NCI-H82 (cell line): ENCODE measurements around the gene DHRSX.
"Not testable (repeated sequence)": the region's sequence is repeated elsewhere in the genome, so short reads cannot be mapped to it uniquely, and the experiment has no call there.

ENCODE experiments used
- DNase-seq: peaks from one replicate; lab custom pipeline; 2025; lab: John Stamatoyannopoulos, UW

Gene DHRSX

DNA sequence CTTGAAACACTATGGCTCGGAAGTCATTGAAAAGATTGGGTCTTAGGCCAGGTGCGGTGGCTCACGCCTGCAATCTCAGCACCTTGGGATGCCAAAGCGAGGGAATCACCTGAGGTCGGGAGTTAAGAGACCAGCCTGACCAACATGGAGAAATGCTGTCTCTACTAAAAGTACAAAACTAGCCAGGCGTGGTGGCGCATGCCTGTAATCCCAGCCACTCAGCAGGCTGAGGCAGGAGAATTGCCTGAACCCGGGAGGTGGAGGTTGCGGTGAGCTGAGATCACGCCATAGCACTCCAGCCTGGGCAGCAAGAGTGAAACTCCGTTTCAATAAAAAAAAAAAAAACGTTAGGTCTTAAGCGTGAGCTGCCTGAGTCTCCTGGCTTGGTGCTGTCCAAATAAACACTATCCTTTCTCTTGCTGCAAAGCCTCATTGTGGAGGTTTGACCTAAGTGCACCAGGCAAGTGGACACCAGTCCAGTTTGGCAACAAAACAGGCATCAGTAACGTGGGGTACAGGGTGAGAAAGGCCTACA is 185.9 kb downstream of the DHRSX start:
- DNase-seq: no peak

DNA sequence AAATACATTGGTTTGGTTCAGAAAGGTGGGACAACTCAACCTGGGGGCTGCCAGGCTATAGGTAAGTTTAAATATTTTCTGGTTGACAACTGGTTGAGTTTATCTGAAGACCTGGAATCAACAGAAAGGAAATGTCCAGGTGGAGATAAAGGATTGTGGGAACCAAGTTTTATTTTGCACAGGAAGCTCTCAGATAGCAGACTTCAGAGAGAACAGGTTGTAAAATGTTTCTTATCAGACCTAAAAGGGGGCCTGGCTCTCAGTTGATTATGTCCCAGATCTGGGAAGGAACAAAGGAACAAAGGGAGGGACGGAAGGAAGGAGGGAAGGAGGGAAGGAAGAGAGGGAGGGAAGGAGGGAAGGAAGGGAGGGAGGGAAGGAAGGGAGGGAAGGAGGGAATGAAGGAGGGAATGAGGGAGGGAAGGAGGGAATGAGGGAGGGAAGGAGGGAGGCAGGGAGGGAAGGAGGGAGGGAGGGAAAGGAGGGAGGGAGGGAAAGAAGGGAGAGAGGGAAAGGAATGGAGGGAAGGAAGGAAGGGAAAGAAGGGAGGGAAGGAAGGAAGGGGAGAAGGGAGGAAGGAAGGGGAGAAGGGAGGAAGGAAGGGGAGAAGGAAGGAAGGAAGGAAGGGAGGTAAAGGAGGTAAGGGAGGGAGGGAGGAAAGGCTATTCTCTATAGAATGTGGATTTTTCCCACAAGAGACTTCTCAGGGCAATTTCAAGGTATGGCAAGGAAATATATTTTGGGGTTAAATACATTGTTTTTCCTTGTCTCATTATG is 186.7 kb downstream of the DHRSX start:
- no peak for DNase-seq

DNA sequence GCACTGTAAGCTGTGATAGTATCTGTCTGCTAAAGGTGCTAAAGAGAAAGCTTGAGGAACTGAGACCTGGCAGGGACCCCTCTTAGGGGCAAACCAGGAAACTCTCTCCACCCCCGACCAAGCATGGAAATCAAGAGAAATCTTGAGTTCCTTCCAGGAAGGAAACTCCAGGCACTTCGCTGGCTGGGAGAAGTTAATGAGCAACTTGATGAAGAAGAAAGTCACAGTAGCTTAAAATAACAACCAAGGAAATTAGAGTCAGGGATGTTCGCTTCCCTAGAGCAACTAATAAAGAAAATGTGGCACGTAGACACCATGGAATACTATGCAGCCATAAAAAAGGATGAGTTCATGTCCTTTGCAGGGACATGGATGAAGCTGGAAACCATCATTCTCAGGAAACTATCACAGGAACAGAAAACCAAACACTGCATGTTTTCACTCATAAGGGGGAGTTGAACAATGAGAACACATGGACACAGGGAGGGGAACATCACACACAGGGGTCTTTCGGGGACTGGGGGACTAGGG is 188.7 kb downstream of the DHRSX start:
- not testable (repeated sequence) for DNase-seq

DNA sequence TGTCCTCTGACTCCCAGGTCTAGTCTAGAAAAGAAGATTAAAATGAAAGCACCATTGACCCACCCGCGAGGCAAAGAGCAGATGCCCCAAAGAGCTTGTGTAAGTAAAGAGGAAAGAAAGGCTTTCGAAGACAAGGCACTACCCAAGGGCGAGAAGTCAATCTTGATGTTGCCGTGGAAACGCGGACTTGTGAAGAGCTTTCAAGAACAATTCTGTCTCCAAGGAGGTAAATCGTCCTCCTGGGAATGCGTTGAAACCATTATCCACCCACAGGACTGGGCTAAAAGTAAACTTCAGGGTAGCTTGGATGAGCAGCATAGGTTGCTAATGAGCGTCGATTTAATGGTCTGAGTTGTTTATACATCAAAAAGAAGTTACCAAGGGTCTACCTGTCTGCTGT is 189.3 kb downstream of the DHRSX start:
- DNase-seq: no peak

DNA sequence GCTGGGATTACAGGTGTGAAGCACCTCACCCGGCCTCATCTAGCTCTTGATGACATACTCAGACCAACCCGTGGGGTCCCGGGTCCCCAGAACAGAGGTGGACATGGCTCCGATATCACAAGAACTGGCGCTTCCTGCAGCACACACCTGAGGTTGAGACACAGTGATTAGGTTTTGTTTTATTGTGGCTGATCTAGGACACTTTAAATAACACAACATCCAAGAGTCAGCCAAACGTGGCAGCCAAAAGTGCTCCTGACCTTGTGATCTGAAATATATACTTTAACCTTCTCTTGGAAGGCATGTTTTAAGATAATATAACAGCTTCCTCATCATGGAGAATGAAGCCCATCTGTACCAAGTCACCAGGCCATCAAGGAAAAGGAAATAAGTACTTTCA is 198.9 kb downstream of the DHRSX start:
- DNase-seq: no peak

DNA sequence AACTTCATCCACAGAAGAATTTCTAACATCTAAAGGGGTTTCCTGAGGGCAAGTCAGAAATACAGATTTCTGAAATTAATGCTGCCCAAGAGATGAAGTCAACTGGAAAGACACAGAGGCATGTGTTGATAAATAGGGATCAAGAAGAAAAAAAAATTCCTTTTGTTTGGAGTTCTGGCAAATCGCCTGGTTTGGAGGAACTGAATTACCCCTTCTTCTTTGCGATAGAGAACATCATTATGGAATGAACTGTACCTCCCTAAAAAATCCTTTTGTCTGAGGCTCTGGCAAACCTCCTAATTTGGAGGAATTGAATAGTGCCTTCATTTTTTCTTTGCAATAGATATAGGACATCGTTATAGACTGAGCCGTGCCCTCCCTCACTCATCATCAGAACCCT is 200.9 kb downstream of the DHRSX start:
- DNase-seq: no peak

DNA sequence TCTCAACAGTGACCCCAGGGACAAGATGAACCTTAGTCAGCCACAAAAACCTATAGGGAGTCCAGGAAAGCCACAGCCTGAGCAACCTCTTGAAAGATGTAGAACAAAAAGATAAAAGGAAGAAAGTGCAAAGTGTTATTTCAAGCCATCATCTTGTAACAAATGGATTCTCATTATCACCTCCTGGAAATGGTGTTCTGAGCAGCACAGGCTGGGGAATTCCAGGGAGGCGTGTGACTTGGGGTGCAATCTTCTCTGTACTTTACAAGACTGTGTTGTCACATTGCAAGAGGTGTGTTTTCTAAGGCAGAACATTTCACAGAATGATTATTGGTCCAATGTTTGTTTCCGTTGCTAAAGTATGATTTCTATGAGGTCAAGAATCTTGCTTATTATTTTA is 214.0 kb downstream of the DHRSX start:
- no peak for DNase-seq

DNA sequence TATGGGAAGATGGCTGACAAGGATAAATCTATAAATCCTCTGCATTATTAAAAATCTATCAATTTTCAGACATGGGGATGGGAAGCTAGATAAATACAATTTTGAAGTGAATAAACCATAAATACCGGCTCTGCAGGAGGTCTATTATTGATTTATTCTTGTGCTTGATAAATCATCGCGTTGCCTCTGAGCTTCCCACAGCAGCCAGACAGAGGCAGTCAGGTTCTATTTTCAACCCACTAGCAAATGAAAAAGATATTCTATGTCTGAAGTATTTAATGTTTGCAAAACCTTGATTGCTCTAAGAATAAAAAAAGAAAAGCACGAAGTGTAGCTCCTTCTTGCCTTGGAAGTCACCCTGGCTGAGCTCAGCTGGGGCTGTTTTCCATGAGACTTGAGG is 216.2 kb downstream of the DHRSX start:
- no peak for DNase-seq

DNA sequence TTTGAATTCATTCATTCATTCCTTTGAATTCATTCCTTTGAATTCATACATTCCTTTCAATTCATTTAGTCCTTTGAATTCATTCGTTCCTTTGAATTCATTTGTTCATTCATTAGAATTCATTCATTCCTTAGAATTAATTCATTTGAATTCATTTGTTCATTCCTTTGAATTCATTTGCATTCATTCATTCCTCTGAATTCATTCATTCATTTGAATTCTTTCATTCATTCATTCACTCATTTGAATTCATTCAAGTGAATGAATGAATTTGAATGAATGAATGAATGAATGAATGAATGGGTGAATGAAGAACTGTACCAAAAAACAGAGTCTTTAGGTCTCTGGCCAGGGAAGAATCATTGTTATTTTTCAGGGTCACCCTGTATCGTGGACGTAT is 216.6 kb downstream of the DHRSX start:
- DNase-seq: no peak

DNA sequence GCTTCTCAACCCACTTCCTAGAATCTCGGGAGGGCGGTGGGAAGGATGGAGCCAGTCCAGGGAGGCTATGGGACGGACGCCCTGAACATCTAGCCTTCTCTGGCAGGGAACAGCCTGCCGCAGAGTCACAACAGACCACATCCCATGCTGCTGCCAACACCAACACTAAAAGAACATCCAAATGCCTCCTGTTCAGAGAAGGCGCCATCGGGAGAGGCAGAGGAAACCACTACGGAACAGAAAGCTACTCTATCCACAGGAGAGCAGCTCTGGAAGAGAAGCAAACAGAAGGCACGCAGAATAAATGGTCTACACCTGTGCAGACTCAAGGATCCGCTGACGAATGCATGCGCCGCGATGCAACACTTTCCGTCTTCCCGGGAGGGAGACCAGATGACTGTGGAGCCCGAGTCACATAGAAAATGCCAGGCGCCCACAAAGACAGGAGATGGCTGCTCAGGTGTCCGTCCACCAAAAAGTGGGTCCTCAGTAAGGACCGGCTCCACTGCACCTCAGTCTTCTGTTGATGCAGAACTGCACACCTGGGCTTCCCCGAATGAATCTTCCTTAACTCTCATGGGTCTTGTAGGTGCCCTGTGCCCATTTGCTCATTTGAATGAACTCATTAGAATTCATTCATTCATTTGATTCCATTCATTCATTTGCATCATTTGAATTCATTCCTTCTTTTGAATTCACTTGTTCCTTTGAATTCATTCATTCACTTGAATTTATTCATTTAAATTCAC is 217.5 kb downstream of the DHRSX start:
- DNase-seq: no peak

DNA sequence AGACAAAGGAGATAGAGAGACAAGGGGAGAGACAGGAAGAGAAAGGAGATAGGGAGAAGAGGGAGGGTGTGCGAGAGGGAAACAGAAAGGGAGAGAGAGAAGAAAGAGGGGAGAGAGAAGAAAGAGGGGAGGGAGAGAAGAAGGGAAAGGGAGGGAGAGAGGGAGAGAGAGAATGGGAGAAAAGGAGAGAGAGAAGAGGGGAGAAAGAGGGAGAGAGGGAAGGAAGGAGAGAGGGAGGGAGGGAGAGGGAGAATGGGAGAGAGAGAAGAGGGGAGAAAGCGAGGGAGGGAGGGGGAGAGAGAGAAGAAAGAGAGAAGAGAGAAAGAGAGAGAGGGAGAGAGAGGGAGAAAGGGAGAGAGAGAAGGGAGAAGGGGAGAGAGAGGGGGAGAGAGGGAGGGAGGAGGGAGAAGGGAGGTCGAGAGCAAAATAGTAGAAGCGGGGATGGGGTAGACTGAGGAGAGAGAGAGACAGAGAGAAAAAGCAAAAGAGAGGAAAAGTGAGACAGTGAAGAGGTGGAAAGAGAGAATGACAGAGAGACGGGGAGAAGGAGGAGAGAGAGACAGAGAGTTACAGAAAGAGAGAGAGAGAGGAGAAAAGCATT is 218.2 kb downstream of the DHRSX start:
- no peak for DNase-seq

DNA sequence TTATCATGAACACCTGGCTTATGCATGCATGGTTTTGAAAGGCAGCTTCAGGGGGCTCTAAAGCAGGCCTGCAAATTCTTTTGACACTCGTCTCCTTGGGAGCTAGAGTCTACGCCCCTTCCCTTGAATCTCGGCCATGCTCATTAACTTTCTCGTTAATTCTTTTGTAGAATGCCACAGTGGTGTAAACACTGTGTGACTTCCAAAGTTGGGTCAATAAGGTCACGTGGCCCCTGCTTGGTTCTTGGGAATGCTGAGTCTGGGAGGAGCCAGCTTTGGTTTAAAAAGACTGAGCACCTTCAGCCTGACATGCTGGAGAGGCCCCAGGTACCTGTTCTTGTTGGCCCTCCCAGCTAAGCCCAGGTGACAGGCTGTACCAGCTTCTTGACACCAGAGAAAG is 228.4 kb downstream of the DHRSX start:
- no peak for DNase-seq

DNA sequence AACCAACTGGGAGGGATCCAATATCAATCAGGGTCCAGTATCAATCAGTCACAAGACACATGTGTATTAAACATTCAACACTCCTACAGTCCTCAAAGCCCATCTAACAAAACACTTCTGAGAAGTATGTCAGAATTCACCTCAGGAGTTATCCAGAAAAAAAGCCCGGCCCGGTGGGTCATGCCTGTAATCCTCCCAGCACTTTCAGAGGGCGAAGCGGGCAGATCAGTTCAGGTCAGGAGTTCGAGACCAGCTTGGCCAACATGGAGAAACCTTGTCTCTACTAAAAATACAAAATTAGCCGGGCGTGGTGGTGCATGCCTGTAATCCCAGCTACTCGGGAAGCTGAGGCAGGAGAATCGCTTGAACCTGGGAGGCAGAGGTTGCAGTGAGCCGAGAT is 229.2 kb downstream of the DHRSX start:
- DNase-seq: not testable (repeated sequence)

DNA sequence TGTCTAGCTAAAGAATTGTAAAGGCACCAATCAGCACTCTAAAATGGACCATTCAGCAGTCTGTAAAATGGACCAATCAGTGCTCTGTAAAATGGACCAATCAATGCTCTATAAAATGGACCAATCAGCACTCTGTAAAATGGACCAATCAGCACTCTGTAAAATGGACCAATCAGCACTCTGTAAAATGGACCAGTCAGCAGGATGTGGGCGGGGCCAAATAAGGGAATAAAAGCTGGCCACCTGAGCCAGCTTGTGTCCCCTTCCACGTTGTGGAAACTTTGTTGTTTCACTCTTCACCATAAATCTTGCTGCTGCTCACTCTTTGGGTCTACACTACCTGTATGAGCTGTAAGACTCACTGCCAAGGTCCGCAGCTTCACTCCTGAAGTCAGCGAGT is 230.0 kb downstream of the DHRSX start:
- DNase-seq: not testable (repeated sequence)

DNA sequence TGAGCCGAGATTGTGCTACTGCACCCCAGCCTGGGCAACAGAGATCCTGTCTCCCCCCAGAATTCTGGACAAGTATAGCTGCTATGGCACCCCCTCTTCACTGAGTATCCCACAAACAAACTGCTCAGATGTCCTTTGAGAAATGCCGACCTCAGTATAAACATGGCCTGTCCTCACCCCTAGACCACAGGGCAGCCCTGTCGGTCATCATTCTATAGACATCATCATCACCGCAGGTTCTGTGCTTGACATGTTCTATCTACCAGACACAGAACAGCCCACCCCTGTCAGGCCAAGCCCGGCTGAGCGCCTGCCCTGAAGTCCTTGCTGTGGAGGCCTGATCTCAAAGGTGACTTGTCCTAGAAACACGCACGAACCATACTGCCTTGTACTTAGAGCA is 232.9 kb downstream of the DHRSX start:
- DNase-seq: no peak

DNA sequence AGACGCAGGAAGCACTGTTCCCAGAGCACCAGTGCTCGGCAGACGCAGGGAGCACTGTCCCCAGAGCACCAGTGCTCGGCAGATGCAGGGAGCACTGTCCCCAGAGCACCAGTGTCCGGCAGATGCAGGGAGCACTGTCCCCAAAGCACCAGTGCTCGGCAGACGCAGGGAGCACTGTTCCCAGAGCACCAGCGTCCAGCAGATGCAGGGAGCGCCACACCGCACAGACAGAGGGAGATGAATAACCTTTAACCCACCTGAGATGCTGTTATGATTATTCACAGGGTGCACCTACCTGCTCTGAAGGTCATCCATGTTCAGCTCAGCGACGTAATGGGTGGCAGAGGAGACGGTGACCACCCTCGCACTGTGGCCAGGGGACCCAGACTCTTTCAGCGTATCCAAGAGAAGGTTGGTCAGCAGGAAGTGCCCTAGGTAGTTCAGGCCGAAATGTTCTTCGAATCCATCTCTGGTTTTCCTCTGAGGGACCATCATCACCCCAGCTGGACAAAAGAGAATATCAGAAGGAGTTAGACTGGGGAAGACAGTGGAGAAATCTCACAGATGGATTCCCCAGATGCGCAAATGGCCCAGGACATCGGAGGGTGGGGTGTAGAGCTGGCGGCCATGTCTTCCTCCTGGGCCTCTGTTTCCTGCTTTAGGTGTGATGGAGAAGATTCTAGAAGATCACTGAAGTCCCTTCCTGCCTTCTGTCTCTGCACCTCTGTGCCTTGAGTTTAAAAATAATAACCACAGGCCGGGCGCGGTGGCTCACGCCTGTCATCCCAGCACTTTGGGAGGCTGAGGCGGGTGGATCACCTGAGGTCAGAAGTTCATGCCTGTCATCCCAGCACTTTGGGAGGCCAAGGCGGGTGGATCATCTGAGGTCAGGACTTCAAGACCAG is 234.1 kb downstream of the DHRSX start:
- no peak for DNase-seq

DNA sequence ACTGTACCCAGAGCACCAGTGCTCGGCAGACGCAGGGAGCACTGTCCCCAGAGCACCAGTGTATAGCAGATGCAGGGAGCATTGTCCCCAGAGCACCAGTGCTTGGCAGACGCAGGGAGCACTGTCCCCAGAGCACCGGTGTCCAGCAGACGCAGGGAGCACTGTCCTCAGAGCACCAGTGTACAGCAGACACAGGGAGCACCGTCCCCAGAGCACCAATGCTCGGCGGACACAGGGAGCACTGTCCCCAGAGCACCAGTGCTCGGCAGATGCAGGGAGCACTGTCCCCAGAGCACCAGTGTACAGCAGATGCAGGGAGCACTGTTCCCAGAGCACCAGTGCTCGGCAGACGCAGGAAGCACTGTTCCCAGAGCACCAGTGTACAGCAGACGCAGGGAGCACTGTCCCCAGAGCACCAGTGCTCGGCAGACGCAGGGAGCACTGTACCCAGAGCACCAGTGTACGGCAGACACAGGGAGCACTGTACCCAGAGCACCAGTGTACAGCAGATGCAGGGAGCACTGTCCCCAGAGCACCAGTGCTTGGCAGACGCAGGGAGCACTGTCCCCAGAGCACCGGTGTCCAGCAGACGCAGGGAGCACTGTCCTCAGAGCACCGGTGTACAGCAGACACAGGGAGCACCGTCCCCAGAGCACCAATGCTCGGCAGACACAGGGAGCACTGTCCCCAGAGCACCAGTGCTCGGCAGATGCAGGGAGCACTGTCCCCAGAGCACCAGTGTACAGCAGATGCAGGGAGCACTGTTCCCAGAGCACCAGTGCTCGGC is 234.9 kb downstream of the DHRSX start:
- DNase-seq: not testable (repeated sequence)

DNA sequence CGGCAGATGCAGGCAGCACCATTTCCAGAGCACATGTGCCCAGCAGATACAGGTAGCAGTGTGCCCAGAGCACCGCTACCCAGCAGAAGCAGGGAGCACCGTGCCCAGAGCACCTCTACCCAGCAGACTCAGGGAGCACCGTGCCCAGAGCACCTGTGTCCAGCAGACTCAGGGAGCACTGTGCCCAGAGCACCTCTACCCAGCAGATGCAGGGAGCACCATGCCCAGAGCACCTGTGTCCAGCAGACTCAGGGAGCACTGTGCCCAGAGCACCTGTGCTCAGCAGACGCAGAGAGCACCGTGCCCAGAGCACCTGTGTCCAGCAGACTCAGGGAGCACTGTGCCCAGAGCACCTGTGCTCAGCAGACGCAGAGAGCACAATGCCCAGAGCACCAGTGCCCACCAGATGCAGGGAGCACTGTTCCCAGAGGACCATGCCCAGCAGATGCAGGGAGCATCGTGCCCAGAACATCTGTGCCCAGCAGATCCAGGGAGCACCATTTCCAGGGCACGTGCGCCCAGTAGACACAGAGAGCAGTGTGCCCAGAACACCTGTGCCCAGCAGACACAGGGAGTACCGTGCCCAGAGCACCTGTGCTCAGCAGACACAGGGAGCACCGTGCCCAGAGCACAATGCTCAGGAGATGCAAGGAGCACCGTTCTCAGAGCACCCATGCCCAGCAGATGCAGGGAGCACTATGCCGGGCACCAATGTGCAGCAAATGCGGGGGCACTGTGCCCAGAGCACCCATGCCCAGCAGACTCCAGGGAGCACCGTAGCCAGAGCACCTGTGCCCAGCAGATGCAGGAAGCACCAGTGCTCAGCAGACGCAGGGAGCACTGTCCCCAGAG is 236.4 kb downstream of the DHRSX start:
- DNase-seq: no peak

DNA sequence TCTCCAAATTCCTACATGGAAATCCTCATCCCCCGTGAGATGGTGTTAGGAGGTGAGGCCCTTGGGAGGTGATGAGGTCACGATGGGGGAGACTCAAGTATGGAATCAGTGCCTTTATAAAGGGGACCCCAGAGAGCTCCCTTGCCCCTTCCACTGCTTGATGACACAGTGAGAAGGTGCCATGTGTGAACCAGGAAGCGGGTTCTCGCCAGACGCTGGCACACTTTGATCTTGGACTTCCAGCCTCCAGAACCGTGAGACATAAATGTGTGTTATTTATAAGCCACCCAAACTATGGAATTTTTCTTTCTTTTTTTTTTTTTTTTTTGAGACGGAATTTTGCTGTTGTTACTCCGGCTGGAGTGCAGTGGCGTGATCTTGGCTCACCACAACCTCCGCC is 237.6 kb downstream of the DHRSX start:
- DNase-seq: no peak

DNA sequence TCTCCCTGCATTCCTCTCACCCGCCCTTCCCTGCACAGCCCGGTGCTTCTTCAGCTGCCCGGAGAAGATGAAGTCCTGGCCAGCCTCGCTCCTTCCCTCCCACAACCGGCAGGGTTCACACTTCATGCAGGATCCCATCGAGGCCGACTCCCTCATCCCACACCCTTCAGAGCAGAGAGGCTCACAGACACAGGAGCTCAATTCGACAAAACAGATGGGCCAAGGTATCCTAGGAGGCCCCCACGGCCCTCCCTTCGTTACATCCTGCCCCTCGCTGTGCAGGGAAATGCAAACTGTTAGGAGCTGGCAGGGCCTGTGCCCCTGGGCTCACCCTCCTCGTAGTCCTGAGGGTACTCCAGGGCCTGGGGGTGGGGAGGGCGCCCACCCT is 238.1 kb downstream of the DHRSX start:
- no peak for DNase-seq
